ENCODE results near the gene LTBP2.

DNA sequence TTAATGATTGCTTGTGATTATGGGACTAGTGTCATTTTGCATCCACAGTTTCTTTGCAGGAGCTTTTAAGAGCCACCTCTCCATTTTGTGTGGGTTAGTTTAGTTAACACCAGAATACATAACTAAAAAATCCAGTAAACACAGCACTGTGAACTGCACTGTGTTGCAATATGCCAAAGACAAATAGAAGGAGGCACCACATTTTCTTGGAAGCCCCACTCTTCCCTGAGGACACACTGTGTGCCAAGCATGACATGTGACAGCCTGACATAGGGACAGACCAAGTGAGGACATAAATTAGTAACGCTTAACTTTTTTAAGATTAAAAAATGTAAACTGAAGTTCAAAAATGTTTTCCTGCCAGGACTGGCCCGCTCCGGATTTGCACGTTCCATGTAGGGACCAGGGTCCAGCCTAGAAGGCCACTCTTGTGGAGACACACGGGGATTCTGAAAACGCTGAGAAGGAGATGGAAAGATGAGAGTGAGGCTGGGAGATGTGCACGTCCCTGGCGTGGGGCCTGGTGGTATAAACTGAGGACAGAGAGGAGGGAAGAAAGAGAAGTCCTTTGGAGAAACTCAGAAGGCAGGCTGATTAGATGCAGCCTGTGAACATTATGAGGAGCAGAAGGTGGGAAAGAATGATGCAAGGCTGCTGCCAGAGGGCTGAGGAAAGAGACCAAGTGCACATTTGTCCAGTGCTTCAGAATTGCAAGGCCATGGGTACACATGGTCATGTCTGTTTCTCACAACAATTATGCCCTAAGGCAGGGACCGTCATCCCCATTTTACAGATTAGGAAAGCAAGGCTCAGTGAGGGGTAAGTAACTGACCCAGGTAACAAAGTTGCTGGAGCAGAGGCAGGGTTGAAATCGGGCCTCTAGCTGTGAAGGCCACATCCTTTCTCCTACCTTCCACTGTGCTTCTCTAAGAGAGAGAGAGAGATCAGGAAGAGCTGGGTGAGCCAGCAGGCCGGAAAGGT is 73.3 kb downstream of the LTBP2 start:
- TF ChIP-seq EZH2 (IDR thresholded peaks at IDR 0.05; ENCODE audit: borderline replicate concordance): no peak
- TF ChIP-seq, protein P1, sequence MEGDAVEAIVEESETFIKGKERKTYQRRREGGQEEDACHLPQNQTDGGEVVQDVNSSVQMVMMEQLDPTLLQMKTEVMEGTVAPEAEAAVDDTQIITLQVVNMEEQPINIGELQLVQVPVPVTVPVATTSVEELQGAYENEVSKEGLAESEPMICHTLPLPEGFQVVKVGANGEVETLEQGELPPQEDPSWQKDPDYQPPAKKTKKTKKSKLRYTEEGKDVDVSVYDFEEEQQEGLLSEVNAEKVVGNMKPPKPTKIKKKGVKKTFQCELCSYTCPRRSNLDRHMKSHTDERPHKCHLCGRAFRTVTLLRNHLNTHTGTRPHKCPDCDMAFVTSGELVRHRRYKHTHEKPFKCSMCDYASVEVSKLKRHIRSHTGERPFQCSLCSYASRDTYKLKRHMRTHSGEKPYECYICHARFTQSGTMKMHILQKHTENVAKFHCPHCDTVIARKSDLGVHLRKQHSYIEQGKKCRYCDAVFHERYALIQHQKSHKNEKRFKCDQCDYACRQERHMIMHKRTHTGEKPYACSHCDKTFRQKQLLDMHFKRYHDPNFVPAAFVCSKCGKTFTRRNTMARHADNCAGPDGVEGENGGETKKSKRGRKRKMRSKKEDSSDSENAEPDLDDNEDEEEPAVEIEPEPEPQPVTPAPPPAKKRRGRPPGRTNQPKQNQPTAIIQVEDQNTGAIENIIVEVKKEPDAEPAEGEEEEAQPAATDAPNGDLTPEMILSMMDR (IDR thresholded peaks at IDR 0.05; ENCODE audit: poor library complexity): no peak
- TF ChIP-seq EZH2phosphoT487 (IDR thresholded peaks at IDR 0.05; ENCODE audit: low read depth, severe bottlenecking, unreplicated experiment): no peak

All from hepatocyte (in vitro differentiated cells).